Stimulated activated CD4-positive, alpha-beta T cell treated with anti-CD3 and anti-CD28 coated beads, Interleukin-12 subunit alpha, Interleukin-12 subunit beta, amount 100 ng/mL, for 48 hours (primary cell): ENCODE data around the gene GOPC.
"Not testable (repeated sequence)": the region's sequence is repeated elsewhere in the genome, so short reads cannot be mapped to it uniquely, and the experiment has no call there.

Experiments
- DNase-seq, 3 donors: peaks; one replicate each; pipeline ENCODE4 v3.0.0-alpha.2; 2020; ENCODE audit warnings: low read depth in 2 of 3, low spot score in 1 of 3

GOPC gene

GRCh38 chr6:117602151-117602898, at the start of gene GOPC:
Gene GOPC (minus strand): TSS chr6:117602511. CDS start chr6:117602288, 223 bp downstream.
- DNase-seq = peak; percentile 81 to 92 (median 90)

DNA sequence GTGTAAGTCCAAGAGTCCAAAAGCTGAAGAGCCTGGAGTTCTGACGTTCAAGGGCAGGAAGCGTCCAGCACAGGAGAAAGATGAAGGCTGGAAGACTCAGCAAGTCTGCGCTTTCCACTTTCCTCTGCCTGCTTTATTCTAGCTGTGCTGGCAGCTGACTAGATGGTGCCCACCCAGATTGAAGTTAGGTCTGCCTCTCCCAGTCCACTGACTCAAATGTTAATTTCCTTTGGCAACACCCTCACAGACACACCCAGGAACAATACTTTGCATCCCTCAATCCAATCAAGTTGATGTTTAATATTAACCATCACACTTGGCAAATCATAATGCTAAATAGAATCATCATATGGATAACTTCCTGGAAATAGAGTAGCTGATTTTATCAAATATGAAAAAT, 49.7 kb upstream of the GOPC start:
- not testable (repeated sequence) for DNase-seq

- DNase-seq = no peak
Measured at GRCh38 chr6:117642976-117643375, 40.7 kb upstream of the GOPC start.

GRCh38 chr6:117637770-117638169, 35.5 kb upstream of the GOPC start:
- no peak for DNase-seq

DNA sequence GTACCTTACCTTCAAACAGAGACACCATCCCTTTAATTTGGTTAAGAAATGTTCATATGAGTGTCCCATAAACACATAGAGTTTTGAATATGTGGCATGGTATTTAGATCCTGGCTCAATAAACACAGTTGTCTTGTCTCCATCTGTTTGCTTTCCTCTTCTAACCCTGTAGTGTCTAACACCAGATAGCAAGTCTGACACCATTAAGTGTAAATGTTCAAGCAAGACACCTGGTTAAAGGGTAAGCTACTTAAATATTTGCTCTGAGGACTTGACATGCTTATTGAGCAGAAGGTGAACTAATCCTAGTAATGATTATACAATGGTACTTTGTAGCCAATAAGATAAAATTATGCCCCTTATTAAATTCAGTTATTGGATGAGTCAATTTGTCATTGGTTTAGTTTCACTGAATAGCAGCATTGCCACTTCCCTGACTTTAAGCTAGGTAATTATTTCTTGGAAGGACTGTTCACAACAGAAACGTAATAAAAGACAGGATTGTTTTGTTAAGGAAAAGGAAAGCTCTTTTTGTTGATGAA, 26.9 kb upstream of the GOPC start:
- DNase-seq = no peak

DNA sequence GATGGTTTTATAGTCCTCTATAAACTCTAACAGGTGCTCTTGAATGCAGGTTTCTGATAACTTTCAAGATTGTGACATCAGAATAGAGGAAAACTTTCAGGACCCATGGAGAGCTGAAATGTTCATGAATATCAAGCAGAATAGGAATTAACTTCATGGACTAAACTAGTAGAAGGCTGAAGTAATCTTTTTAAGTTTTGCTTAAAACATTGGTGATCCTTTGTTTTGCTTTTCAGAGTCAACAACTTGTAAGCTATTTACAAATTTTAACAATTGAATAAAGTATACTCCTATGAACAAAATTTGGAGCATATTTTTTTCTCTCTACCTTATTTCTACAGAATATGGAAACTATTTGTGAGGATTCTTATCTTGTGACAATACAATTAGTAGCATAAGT, 25.2 kb upstream of the GOPC start:
- DNase-seq = no peak

DNA sequence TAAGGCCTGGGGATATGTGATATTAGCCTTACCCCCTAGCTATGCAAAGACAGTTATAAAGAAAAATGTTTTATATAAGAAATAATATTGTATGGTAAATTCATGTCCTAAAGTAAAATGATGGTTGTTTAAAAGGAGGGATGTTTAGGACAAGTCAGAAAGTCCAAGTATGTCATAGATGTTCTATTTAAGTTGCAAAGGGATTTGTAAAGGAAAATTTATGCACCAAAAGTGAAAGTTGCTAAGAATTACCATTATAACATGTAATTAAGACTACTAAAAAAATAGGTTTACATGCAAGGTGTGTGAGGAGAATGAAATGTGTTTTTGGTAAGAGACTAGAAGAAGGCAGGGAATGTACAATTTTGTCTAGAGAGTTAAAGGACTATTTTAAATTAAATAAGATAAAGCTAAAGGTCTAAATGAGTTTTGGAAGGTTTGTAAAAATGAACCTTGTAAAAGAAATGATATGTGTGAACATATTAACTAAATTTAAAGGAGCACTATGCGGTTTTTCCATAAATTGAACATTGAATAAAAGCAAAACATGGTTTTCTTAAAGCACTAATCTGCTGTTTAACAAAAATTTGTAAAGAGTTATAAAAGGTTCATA, 22.7 kb upstream of the GOPC start:
- no peak for DNase-seq

DNA sequence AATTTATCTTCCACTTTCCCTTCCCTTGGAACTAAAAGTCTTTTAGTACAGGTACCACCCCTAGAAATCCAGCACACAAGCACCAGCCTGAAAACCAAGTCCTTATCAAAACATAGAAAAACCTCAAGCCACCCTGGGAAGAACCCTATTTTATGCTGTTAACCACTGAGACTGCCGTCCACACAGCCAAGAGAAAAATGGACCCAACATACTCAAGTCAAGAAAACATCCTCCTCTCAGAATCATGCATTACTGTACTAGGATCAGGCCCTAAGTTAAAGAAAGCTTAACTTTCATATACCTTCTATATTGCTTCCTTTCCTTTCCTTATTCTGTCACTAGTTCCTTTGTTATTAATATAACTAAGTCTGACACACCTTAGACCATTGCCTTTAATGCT, 16.9 kb upstream of the GOPC start:
- no peak for DNase-seq

GRCh38 chr6:117617210-117618035, 15.1 kb upstream of the GOPC start:
- DNase-seq = no peak

- no peak for DNase-seq
Measured at GRCh38 chr6:117616391-117617209, 14.3 kb upstream of the GOPC start.

DNA sequence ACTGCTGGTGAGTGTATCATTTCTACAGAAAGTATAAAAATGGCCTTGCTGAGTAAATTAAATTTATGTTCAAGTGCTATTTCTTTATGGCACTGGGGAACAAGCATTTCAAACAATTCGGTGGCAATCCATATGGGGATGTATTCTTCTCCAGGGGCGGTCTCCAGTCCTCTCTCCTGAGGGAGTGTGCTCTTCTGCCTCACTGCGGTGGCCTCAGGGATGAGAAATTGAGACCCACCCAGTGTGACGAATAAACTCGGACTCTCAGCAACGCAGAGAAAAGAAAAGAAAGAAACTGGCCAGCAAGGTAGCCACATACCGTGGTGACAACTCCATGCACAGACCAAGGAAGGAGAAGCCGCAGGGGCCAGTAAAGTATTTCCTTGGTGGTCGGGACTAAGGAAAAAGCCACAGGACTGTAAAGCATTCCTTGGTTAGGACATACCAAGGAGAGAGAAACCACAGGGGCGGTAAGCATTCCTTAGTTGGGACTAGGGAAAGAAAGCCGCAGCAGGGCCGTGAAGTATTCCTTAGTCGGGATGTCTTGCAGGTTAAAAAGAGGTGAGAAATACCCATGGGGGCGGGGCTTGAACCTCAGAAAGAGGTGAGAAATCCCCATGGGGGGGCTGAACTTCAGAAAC, 13.6 kb upstream of the GOPC start:
- DNase-seq = no peak

GRCh38 chr6:117613920-117614560, 11.7 kb upstream of the GOPC start:
- DNase-seq = no peak

DNA sequence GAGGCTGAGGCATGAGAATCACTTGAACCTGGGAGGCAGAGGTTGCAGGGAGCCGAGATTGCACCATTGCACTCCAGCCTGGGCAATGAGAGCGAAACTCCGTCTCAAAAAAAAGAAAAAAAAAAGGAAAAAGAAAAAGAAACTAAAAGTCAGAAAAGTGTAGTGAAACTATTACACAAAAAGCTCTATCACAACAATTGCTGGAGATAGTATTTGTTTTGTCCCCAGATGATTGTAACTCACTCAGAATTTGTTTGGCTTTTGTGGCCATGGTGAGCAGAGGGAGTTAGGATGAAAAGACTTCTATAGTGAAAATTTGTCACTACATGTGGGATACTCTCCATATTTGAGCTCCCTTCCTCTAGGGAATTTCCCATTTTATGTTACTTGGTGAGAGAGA, 5.2 kb upstream of the GOPC start:
- no peak for DNase-seq

- DNase-seq = peak in 1 of 3 donors; percentile 53
Measured at GRCh38 chr6:117605169-117605826, 3.0 kb upstream of the GOPC start.

GRCh38 chr6:117603821-117604220, 1.5 kb upstream of the GOPC start:
- no peak for DNase-seq

DNA sequence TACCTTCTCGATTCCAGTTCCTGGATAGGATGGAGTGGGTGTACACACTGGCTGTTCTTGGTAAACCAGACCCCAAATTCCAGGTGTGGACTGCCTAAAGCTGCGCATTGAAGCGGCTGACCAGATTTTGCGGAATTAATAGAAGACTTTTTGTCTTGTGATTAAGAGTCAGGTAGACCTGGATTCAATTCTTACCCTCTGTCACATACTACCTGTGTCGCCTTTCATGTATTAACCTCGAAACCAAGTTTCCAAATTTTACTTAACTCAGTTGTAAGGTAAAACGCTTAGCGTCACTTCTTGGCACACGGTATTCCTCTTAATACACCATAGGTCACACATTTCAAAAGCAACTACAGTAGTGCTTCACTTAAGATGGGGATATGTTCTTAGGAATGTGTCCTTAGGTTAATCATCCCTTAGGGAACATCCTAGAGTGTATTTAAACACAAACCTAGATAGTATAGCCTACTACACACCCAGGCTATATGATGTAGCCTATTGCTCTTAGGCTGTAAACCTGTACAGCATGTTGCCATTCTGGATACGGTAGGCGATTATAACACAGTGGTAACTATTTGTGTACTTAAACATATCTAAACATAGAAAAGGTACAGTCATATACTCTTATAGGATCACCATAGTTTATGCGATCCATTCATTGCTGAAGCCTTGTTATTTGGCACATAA, 733 bp upstream of the GOPC start:
- DNase-seq = no peak

- DNase-seq = no peak
Measured at GRCh38 chr6:117601811-117602150, 530 bp downstream of the GOPC start.

DNA sequence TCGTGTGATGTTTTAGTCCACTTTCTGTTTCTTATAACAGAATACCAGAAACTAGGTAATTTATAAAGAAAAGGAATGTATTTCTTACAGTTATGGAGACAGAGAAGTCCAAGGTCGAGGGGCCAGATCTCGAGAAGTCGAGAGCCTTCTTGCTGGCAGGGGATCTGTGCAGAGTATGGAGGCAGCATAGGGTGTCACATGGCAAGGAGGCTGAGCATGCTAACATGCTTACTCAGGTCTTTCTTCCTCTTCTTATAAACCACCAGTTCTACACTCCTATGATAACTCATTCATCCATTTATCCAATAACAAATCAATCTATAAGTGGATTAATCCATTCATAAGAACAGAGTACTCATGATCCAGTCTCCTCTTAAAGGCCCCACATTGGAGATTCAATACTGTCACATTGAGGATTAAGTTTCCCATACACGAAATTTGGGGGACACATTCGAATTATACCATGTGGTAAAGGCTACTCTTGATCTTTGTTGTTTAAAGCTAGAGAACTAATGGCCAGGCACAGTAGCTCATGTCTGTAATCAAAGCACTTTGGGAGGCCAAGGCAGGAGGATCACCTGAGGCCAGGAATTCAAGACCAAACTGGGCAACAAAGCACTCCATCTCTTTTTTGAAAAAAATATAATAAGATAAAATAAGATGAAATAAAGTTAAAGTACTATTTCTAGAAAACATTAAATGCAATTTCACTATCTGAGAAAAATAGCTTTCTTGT, 2.1 kb downstream of the GOPC start:
- DNase-seq = no peak
